Adrenal gland (tissue), 5 donors: ENCODE data around the gene SLC9A3.

ENCODE experiments used
- POLR2A ChIP-seq, 2 donors: fragments of 450-650 bp; IDR thresholded peaks; one replicate each; pipeline ENCODE4 v1.6.1; 2017; ENCODE audit warnings: antibody characterized with exemption in 2 of 2, mild to moderate bottlenecking in 2 of 2, moderate library complexity in 1 of 2
- TF ChIP-seq, protein P1 (sequence below), 6 experiments: fragments of 450-650 bp in 4 of 6; fragments of 200-600 bp in 2 of 6; sonication (generic) in 1 of 6; IDR thresholded peaks; 1 replicate in 5 of 6; 2 replicates in 1 of 6; pipeline versions ENCODE4 v1.5.1 to v1.8.0; 2016 to 2021; ENCODE audit warnings: antibody characterized with exemption in 6 of 6, mild to moderate bottlenecking in 2 of 6, moderate library complexity in 1 of 6
- donor health status: DM: no; HTN: no; CAD: no.

DNA sequence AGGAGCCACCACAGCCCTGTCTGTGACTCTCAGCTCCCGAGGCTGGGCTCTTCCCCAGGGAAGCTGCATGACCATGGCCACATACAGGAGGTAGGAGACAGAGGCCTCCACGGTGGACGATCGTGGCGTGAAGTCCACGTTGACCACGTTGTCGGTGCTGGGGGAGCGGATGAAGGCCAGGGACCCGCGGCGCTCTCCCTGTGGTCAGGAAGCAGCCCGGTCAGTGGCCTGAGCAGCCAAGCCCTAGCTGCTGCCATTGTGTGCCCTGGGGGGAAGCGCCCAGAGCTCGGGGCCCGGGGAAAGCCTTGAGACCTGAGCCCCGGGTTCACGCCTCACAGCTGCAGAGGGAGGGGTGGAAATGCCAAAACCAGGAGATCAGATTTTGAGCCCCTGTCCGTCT is 47.0 kb downstream of the SLC9A3 start:
- TF ChIP-seq, protein P1, sequence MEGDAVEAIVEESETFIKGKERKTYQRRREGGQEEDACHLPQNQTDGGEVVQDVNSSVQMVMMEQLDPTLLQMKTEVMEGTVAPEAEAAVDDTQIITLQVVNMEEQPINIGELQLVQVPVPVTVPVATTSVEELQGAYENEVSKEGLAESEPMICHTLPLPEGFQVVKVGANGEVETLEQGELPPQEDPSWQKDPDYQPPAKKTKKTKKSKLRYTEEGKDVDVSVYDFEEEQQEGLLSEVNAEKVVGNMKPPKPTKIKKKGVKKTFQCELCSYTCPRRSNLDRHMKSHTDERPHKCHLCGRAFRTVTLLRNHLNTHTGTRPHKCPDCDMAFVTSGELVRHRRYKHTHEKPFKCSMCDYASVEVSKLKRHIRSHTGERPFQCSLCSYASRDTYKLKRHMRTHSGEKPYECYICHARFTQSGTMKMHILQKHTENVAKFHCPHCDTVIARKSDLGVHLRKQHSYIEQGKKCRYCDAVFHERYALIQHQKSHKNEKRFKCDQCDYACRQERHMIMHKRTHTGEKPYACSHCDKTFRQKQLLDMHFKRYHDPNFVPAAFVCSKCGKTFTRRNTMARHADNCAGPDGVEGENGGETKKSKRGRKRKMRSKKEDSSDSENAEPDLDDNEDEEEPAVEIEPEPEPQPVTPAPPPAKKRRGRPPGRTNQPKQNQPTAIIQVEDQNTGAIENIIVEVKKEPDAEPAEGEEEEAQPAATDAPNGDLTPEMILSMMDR (IDR thresholded peaks at IDR 0.05), result no peak
- TF ChIP-seq POLR2A (IDR thresholded peaks at IDR 0.05), result no peak
